Ishikawa (cell line): Measurements from ENCODE around the gene CAGE1.

Experiments used
- CREB1 ChIP-seq: IDR thresholded peaks from 2 replicates; pipeline ENCODE4 v1.6.1; 2012; ENCODE audit warnings: low read depth
- EGR1 ChIP-seq: IDR thresholded peaks from 2 replicates; pipeline ENCODE4 v1.6.1; 2012
- EP300 ChIP-seq: IDR thresholded peaks from 2 replicates; pipeline ENCODE4 v1.6.1; 2012; ENCODE audit warnings: borderline replicate concordance
- FOXM1 ChIP-seq: IDR thresholded peaks from 2 replicates; pipeline ENCODE4 v1.6.1; 2012; ENCODE audit warnings: low read depth, borderline replicate concordance
- RAD21 ChIP-seq: IDR thresholded peaks from 2 replicates; pipeline ENCODE4 v1.6.1; 2012; ENCODE audit warnings: low read depth
- TAF1 ChIP-seq: IDR thresholded peaks from 2 replicates; pipeline ENCODE4 v1.6.1; 2012; ENCODE audit warnings: low read depth, mild to moderate bottlenecking
- TEAD4 ChIP-seq: IDR thresholded peaks from 2 replicates; pipeline ENCODE4 v1.6.1; 2012
- ZBTB7A ChIP-seq: IDR thresholded peaks from 2 replicates; pipeline ENCODE4 v1.6.1; 2012; ENCODE audit warnings: low read depth
- TF ChIP-seq, protein P1 (sequence below): IDR thresholded peaks from 2 replicates; pipeline ENCODE4 v1.6.1; 2012; ENCODE audit warnings: low read depth, mild to moderate bottlenecking
- TF ChIP-seq, protein P2 (sequence below): IDR thresholded peaks from 2 replicates; pipeline ENCODE4 v1.6.1; 2012
- TF ChIP-seq, protein P3 (sequence below): IDR thresholded peaks from 2 replicates; pipeline ENCODE4 v1.6.1; 2012

DNA sequence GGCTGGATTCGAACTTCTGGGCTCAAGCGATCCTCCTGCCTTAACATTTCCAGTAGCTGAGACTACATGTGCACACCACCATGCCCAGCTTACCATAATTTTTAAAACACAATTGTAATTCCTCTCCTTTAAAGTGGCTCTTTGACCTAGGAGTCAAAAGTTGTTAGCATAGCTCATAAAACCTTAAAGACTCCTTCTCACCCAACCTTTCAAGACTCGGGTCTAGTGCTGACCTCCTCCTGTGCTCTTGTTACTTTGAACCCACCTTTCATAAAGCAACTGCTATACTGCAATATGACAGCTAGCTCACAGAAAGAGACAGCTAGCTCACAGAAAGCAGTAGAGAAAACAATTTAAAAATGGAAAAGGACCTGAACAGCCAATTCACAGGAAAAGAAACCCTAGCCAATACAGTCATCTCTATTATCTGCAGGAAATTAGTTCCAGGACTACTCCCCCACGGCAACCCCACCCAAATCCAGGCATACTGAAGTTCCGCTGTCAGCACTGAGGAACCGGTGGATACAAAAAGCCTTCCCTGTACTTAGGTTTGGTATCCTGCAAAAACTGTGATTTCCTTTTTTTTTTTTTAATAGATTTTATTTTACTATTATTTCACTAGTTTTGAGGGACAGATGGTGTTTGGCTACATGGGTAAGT, 96.8 kb downstream of the CAGE1 start:
- TF ChIP-seq, protein P1, sequence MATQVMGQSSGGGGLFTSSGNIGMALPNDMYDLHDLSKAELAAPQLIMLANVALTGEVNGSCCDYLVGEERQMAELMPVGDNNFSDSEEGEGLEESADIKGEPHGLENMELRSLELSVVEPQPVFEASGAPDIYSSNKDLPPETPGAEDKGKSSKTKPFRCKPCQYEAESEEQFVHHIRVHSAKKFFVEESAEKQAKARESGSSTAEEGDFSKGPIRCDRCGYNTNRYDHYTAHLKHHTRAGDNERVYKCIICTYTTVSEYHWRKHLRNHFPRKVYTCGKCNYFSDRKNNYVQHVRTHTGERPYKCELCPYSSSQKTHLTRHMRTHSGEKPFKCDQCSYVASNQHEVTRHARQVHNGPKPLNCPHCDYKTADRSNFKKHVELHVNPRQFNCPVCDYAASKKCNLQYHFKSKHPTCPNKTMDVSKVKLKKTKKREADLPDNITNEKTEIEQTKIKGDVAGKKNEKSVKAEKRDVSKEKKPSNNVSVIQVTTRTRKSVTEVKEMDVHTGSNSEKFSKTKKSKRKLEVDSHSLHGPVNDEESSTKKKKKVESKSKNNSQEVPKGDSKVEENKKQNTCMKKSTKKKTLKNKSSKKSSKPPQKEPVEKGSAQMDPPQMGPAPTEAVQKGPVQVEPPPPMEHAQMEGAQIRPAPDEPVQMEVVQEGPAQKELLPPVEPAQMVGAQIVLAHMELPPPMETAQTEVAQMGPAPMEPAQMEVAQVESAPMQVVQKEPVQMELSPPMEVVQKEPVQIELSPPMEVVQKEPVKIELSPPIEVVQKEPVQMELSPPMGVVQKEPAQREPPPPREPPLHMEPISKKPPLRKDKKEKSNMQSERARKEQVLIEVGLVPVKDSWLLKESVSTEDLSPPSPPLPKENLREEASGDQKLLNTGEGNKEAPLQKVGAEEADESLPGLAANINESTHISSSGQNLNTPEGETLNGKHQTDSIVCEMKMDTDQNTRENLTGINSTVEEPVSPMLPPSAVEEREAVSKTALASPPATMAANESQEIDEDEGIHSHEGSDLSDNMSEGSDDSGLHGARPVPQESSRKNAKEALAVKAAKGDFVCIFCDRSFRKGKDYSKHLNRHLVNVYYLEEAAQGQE, result no peak
- TF ChIP-seq, protein P2, sequence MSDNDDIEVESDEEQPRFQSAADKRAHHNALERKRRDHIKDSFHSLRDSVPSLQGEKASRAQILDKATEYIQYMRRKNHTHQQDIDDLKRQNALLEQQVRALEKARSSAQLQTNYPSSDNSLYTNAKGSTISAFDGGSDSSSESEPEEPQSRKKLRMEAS, result no peak
- TF ChIP-seq, protein P3, sequence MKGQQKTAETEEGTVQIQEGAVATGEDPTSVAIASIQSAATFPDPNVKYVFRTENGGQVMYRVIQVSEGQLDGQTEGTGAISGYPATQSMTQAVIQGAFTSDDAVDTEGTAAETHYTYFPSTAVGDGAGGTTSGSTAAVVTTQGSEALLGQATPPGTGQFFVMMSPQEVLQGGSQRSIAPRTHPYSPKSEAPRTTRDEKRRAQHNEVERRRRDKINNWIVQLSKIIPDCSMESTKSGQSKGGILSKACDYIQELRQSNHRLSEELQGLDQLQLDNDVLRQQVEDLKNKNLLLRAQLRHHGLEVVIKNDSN, result no peak
- TF ChIP-seq FOXM1 (no peak), RAD21 (no peak), EP300 (no peak), CREB1 (no peak), ZBTB7A (no peak), EGR1 (no peak), TAF1 (no peak), TEAD4 (no peak)
